Stimulated activated CD4-positive, alpha-beta T cell treated with anti-CD3 and anti-CD28 coated beads, Interleukin-4, amount 100 ng/mL, for 4 hours (primary cell): ENCODE data around the gene SYT15B.
"Not testable (repeated sequence)": the region's sequence is repeated elsewhere in the genome, so short reads cannot be mapped to it uniquely, and the experiment has no call there.

Experiments
- DNase-seq, 2 experiments: peaks; one replicate each; pipeline ENCODE4 v3.0.0-alpha.2; 2020

Gene SYT15B

DNA sequence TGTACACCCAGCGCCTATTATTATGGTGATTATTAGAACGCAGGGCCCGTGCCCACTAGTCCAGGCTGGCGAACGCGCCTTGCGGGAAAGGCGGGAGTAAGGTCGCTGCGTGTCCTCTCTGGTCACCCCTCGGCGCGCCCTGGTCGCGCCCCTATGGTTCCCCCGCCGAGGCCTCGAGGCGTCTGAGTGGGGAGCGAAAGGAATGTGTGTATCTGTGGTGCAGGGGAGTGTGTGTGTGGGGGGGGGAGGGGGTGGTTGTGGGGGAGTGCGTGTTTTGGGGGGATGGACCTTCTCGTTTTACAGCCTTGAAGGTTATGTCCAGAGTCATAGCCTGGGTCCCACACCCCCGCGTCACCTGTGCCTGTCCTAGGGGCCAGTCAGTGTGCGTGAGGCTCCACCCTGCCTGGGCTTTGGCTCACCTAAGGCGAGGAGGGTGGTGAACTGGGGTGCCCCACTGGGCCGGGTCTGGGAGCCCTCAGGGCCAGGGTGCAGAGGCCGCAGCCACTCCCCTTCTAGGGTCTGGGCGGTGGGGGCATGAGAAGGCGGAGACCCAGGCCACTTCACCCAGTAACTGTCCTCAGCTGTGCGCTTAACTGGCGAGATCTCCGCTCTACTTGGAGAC is at the start of gene SYT15B:
TSS of gene SYT15B (minus strand) at position 39 of the 622 bp plus-strand sequence. CDS start 952 bp downstream, outside the sequence.
- not testable (repeated sequence) for DNase-seq

- DNase-seq = not testable (repeated sequence)
These were observed 16.2 kb upstream of the SYT15B start for GRCh38 chr10:47779590-47779989.

- not testable (repeated sequence) for DNase-seq
These were observed 12.2 kb upstream of the SYT15B start for GRCh38 chr10:47775361-47776231.

GRCh38 chr10:47770745-47771144 is 7.4 kb upstream of the SYT15B start:
- not testable (repeated sequence) for DNase-seq

- not testable (repeated sequence) for DNase-seq
These were observed 5.3 kb upstream of the SYT15B start for GRCh38 chr10:47768578-47769115.

GRCh38 chr10:47768085-47768484 is 4.7 kb upstream of the SYT15B start:
- not testable (repeated sequence) for DNase-seq

DNA sequence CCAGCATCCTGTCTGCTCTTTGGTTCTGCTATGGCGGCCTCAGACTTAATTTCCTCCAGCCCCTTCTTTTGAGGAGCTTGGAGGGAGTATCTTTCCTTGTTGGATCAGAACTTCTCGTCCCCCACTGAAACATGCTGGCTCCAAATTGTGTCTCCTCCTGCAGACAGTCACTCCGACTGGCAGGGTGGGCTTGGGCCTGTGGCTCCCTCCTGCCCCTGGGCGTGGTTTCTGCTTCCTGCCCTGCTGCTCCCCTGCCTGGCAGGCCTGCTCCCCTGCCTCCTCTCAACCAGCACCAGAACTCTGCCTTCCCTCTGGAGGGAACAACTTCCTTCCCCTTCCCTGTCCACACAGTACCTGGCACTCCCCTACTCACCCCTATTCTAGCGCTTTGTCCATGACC is 3.8 kb upstream of the SYT15B start:
- DNase-seq = not testable (repeated sequence)

- DNase-seq = not testable (repeated sequence)
These were observed 1.8 kb upstream of the SYT15B start for GRCh38 chr10:47765232-47765631.

- not testable (repeated sequence) for DNase-seq
These were observed 478 bp downstream of the SYT15B start for GRCh38 chr10:47762674-47763553.

- DNase-seq = not testable (repeated sequence)
These were observed 4.5 kb downstream of the SYT15B start for GRCh38 chr10:47758855-47759254.

DNA sequence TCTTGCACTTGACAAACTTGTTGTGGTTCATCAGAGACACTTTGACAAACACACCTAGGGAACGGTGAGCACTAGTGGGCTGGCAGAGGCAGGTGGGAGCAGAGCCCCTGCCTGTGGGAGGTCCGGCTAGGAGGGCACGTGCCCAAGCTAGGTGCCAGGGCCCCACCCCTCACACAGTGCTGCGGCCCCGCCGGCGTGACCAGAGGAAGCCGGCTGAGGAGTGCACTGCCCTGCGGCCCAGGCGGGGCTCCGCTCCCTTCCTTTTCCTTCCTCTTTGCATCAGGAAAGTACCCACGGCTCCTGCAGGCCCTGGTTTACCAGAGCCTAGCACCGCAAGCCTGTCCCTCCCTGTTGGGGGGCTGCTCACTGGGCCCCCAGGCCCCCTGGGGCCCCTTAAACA is 7.2 kb downstream of the SYT15B start:
- not testable (repeated sequence) for DNase-seq

GRCh38 chr10:47753871-47754270 is 9.5 kb downstream of the SYT15B start:
- not testable (repeated sequence) for DNase-seq

GRCh38 chr10:47753176-47753575 is 10.2 kb downstream of the SYT15B start:
- DNase-seq = not testable (repeated sequence)

GRCh38 chr10:47751821-47752220 is 11.6 kb downstream of the SYT15B start:
- DNase-seq = not testable (repeated sequence)

DNA sequence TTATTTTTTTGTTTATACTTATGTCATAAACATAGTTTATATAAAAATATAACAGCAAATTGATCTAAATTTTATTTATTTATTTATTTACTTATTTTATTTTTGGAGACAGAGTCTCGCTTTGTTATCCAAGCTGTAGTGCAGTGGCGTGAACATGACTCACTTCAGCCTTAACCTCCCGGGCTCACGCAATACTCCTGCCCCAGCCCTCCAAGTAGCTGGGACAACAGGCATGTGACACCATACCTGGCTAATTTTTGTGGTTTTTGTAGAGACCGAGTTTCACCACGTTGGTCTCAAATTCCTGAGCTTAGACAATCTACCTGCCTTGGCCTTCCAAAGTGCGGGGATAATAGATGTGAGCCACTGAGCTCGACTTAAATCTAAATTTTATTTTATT is 13.0 kb downstream of the SYT15B start:
- not testable (repeated sequence) for DNase-seq

DNA sequence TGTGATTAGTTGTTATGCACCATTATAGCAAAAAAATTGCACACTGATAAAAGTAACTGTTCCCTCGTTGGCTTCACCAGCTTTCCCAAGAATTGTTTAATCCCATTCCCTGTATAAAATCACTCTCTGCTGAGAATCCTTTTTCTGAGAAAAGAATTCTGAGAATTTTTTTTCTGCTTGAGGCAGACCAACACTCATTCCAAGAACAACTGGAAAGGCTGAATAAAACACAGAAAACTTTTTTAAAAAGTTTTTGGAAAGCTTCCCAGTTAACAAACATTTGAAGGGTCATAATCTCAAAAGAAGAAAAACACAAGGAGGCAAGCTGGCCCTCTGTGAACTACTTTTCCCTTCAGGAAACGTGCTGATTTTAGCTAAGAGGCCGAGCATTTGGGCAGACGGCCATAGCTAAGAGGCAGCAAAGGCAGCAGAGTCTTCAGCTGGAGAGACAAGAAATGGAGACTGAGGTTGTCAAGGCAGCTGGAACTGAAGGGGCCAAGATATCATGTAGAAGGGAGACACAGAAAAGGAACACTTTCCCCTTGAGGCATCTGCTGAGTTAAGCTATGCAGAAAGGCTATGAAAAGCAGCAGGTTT is 16.5 kb downstream of the SYT15B start:
- not testable (repeated sequence) for DNase-seq

- DNase-seq = not testable (repeated sequence)
These were observed 18.5 kb downstream of the SYT15B start for GRCh38 chr10:47744881-47745280.

DNA sequence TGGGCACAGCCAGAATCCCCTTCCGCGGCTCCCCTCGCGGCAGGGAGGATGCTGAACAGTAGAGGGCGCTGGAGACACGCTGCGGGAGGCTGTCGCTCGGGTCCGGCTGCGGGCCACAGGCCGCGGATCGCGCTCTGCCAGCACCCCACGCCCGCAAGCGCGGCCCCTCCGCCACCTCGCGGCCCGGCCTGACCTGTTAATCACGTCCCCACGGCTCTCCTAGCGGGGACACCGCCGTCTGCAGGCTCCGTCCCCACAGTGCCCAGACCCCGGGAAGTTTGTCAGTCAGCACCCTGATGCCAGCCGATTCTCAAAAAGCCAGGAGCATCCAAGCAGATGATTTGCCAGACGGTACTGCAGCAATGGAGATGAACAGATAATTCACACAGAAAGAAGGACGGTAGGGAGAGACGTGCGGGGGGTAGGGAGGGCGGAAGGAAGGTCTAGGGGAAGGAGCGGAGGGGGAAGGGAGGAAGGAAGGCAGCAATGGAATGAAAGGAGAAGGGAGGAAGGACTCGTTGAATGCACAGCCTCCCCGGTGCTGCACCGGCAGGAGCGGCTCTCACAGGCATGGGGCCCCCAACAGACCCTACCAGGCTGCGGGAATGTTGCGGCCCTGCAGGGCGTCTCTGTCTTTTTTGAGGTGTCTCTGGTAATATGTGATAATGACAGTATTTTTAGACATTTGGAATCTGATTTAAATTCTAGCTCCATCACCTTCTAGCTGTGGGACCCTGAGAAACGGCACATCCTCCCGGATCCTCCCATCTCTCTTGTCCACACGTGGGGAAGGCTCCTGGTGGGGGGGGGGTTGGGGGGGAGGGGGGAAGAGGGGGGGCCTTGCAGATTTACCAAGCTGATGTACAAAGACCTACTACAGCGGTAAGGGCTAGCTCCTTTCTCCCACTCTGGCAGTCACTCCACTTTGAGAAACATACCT is 19.5 kb downstream of the SYT15B start:
- DNase-seq = peak in 1 of 2 experiments; percentile 7

DNA sequence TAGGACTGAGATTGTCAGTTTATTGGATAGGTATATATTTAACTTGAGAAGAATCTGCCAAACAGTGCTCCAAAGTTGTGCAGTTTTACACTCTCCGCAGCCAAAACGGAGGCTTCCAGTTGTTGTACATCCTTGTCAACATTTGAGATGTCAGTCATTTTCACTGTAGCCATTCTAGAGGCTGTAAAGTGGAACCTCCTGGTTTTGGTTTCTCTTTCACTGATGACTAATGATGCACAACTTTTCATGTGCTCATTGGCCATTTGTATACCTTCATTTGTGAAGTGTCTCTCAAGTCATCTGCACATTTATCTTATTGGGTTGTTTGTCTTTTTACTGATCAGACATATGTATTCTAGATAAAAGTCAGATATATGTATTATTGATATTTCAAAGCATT is 22.5 kb downstream of the SYT15B start:
- DNase-seq = not testable (repeated sequence)

GRCh38 chr10:47730911-47731310 is 32.5 kb downstream of the SYT15B start:
- DNase-seq = not testable (repeated sequence)

DNA sequence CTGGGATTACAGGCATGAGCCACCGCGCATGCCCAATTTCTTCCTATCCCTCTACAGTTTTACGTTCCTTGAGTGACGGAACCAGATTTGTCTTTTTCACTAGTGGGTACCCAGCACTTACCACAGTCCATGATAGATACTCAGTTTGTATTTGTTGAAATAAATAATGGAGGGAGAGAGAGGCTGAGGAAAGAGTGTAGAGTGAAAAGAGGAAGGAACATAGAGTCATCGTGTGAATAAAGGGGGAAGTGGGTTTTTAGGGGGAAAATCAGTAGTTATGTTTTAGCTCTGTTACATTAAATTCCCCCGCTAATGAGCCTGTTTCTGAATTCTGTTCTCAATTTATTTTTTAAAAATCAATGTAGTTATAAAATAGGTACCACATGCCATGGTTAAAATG is 37.7 kb downstream of the SYT15B start:
- not testable (repeated sequence) for DNase-seq
